IgD-negative memory B cell (primary cell): Measurements from ENCODE around the gene LRP8. TPM values are rescaled to one million over a fixed set of nuclear protein-coding genes. Genes with fewer than 3 reads are reported as not detected.

ENCODE experiments used
- H3K27ac Mint-ChIP-seq, 3 donors: one replicate each; pipeline ENCODE4 v1.8.0; 2020 to 2022; ENCODE audit warnings: mild to moderate bottlenecking in 3 of 3, mixed read lengths in 3 of 3, moderate library complexity in 1 of 3
- H3K27me3 Mint-ChIP-seq: one replicate; pipeline ENCODE4 v1.8.0; 2021; ENCODE audit warnings: mixed read lengths
- H3K36me3 Mint-ChIP-seq: one replicate; pipeline ENCODE4 v1.8.0; 2020; ENCODE audit warnings: mild to moderate bottlenecking, mixed read lengths
- H3K4me1 Mint-ChIP-seq, 3 donors: one replicate each; pipeline ENCODE4 v1.8.0; 2020 to 2022; ENCODE audit warnings: mixed read lengths in 3 of 3, mild to moderate bottlenecking in 1 of 3
- H3K4me3 Mint-ChIP-seq, 4 donors: one replicate each; pipeline ENCODE4 v1.8.0; 2020 to 2022; ENCODE audit warnings: mild to moderate bottlenecking in 4 of 4, mixed read lengths in 4 of 4, moderate library complexity in 3 of 4
- H3K9me3 Mint-ChIP-seq, 3 donors: one replicate each; pipeline ENCODE4 v1.8.0; 2020 to 2021; ENCODE audit warnings: mixed read lengths in 3 of 3, mild to moderate bottlenecking in 1 of 3
- polyA plus RNA-seq: library from polyadenylated mRNA; unstranded; fragments of 300-500 nt; fragmentation: Illumina TruSeq; gene quantifications from one replicate; pipeline ENCODE4 v1.2.3, GENCODE V29; 2021

LRP8 gene
- polyA plus RNA-seq, 1 donor from 2014 or later, result 0.95 TPM

GRCh38 chr1:53337499-53337898 lies 9.6 kb upstream of the LRP8 start:
- no peaks in the 10 kb centered on the region for H3K9me3 Mint-ChIP-seq
- H3K4me3 Mint-ChIP-seq, result no peak overlapping the region
- no peaks in the 10 kb centered on the region for H3K36me3 Mint-ChIP-seq
- no peaks in the 10 kb centered on the region for H3K27me3 Mint-ChIP-seq
- peaks cover 10 to 14% (median 10%) of the 10 kb centered on the region in 3 donors for H3K4me1 Mint-ChIP-seq
- no peak overlapping the region for H3K27ac Mint-ChIP-seq

GRCh38 chr1:53336146-53336545 lies 8.3 kb upstream of the LRP8 start:
- H3K4me1 Mint-ChIP-seq, result peaks cover 10 to 14% (median 11%) of the 10 kb centered on the region in 3 donors
- H3K4me3 Mint-ChIP-seq, result no peak overlapping the region
- no peaks in the 10 kb centered on the region for H3K36me3 Mint-ChIP-seq

GRCh38 chr1:53335661-53336060 lies 7.8 kb upstream of the LRP8 start:
- Mint-ChIP-seq H3K9me3 (no peaks in the 10 kb centered on the region), H3K4me1 (peaks cover 10 to 14% (median 11%) of the 10 kb centered on the region in 3 donors), H3K27me3 (no peaks in the 10 kb centered on the region), H3K4me3 (no peak overlapping the region), H3K36me3 (no peaks in the 10 kb centered on the region), H3K27ac (peak overlapping the region in 1 of 3 donors; percentile 74)

More at GRCh38 chr1:53336146-53336545, 8.3 kb upstream of the LRP8 start:
- Mint-ChIP-seq H3K27ac (no peak overlapping the region), H3K9me3 (no peaks in the 10 kb centered on the region), H3K27me3 (no peaks in the 10 kb centered on the region)

DNA sequence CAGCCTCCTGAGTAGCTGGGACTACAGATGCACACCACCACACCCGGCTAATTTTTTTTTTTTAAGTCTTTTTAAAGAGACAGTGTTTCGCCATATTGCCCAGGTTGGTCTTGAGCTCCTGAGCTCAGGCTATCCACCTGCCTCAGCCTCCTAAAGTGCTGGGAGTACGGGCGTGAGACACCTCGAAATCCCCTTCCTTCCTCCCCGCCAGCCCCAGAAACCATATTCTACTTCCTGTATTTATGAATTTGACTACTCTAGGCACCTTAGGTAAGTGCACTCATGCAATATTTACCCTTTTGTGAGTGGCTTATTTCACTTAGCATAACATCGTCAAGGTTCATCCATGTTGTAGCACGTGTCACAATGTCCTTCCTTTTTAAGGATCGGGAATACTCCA lies 6.9 kb upstream of the LRP8 start:
- H3K9me3 Mint-ChIP-seq, result no peaks in the 10 kb centered on the region
- no peaks in the 10 kb centered on the region for H3K27me3 Mint-ChIP-seq
- peak overlapping the region in 2 of 3 donors; percentile 19 to 57 for H3K27ac Mint-ChIP-seq
- peaks cover 11 to 14% (median 11%) of the 10 kb centered on the region in 3 donors for H3K4me1 Mint-ChIP-seq
- H3K4me3 Mint-ChIP-seq, result peak overlapping the region in 3 of 4 donors; percentile 38 to 87 (median 84)
- no peaks in the 10 kb centered on the region for H3K36me3 Mint-ChIP-seq

DNA sequence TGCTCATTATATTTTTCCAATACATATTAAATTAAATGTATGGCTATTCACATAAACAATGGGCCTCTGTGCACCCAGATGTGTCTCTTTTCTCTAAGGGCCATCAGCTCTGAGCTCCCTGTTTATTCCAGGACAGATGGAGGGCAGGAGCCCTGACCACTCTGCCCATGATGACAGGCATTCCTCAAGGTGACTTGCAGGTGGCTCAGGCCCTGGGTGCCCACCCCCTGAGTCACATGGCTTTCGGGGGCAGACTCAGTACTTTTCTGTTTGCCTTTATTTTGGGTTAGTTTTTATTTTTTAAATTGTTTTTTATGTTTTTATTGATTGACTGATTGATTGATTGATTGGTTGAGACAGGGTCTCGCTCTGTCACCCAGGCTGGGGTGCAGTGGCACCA lies 6.4 kb upstream of the LRP8 start:
- H3K27me3 Mint-ChIP-seq, result no peaks in the 10 kb centered on the region
- peaks cover 11 to 17% (median 14%) of the 10 kb centered on the region in 3 donors for H3K4me1 Mint-ChIP-seq
- H3K36me3 Mint-ChIP-seq, result no peaks in the 10 kb centered on the region
- H3K27ac Mint-ChIP-seq, result peak overlapping the region in 1 of 3 donors; percentile 57
- no peaks in the 10 kb centered on the region for H3K9me3 Mint-ChIP-seq
- peak overlapping the region in 2 of 4 donors; percentile 38 to 84 for H3K4me3 Mint-ChIP-seq

- peak overlapping the region in 1 of 4 donors; percentile 56 for H3K4me3 Mint-ChIP-seq
- H3K27ac Mint-ChIP-seq, result peak overlapping the region in 1 of 3 donors; percentile 2
Observed at GRCh38 chr1:53332833-53333232, 5.0 kb upstream of the LRP8 start.

DNA sequence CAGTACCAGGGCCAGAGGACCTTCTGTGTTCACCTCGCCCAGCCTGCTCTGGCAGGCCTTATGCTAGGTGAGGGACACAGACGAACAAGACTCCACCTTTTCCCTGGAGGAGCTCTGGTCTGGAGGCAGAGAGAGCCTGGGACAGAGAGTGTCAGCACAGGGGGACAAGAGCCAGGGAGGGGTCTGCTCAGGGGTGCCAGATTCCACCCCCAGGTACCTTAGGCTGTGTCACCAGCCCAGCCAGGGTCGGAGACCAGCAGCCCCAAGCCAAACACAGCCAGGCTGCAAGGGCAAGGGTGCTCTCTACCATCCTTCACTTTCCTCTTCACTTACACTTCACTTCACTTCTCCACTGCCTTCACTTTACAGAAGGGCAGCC lies 4.3 kb upstream of the LRP8 start:
- H3K27ac Mint-ChIP-seq, result peak overlapping the region in 1 of 3 donors; percentile 2
- H3K27me3 Mint-ChIP-seq, result no peaks in the 10 kb centered on the region
- peaks cover 13 to 18% (median 14%) of the 10 kb centered on the region in 3 donors for H3K4me1 Mint-ChIP-seq
- H3K4me3 Mint-ChIP-seq, result peak overlapping the region in 1 of 4 donors; percentile 95
- no peaks in the 10 kb centered on the region for H3K9me3 Mint-ChIP-seq
- no peaks in the 10 kb centered on the region for H3K36me3 Mint-ChIP-seq

More at GRCh38 chr1:53332833-53333232, 5.0 kb upstream of the LRP8 start:
- no peaks in the 10 kb centered on the region for H3K9me3 Mint-ChIP-seq
- H3K27me3 Mint-ChIP-seq, result no peaks in the 10 kb centered on the region
- H3K36me3 Mint-ChIP-seq, result no peaks in the 10 kb centered on the region
- H3K4me1 Mint-ChIP-seq, result peaks cover 13 to 18% (median 14%) of the 10 kb centered on the region in 3 donors

- Mint-ChIP-seq H3K36me3 (no peaks in the 10 kb centered on the region), H3K4me1 (peaks cover 13 to 18% (median 14%) of the 10 kb centered on the region in 3 donors), H3K4me3 (peak overlapping the region in 1 of 4 donors; percentile 95), H3K27me3 (no peaks in the 10 kb centered on the region), H3K27ac (no peak overlapping the region), H3K9me3 (no peaks in the 10 kb centered on the region)
Observed at GRCh38 chr1:53331446-53332185, 3.7 kb upstream of the LRP8 start.

- H3K4me3 Mint-ChIP-seq, result peak overlapping the region in 2 of 4 donors; percentile 13 to 95
- no peaks in the 10 kb centered on the region for H3K36me3 Mint-ChIP-seq
- H3K9me3 Mint-ChIP-seq, result no peaks in the 10 kb centered on the region
- H3K27me3 Mint-ChIP-seq, result no peaks in the 10 kb centered on the region
- peaks cover 16 to 21% (median 16%) of the 10 kb centered on the region in 3 donors for H3K4me1 Mint-ChIP-seq
- H3K27ac Mint-ChIP-seq, result no peak overlapping the region
Observed at GRCh38 chr1:53330819-53331218, 2.9 kb upstream of the LRP8 start.

- Mint-ChIP-seq H3K9me3 (no peaks in the 10 kb centered on the region), H3K27me3 (no peaks in the 10 kb centered on the region), H3K27ac (peak overlapping the region in 2 of 3 donors; percentile 59 to 86), H3K36me3 (no peaks in the 10 kb centered on the region), H3K4me1 (peaks cover 7 to 11% (median 11%) of the 10 kb centered on the region in 3 donors), H3K4me3 (peak overlapping the region; percentile 90 to 98 (median 96))
Observed at GRCh38 chr1:53328541-53329499, 950 bp upstream of the LRP8 start.

GRCh38 chr1:53327182-53327913 lies 522 bp downstream of the LRP8 start:
- Mint-ChIP-seq H3K27ac (peak overlapping the region; percentile 67 to 91 (median 88)), H3K4me1 (peaks cover 7 to 14% (median 10%) of the 10 kb centered on the region in 3 donors), H3K4me3 (peak overlapping the region; percentile 93 to 98 (median 98)), H3K36me3 (no peaks in the 10 kb centered on the region), H3K9me3 (no peaks in the 10 kb centered on the region), H3K27me3 (no peaks in the 10 kb centered on the region)

DNA sequence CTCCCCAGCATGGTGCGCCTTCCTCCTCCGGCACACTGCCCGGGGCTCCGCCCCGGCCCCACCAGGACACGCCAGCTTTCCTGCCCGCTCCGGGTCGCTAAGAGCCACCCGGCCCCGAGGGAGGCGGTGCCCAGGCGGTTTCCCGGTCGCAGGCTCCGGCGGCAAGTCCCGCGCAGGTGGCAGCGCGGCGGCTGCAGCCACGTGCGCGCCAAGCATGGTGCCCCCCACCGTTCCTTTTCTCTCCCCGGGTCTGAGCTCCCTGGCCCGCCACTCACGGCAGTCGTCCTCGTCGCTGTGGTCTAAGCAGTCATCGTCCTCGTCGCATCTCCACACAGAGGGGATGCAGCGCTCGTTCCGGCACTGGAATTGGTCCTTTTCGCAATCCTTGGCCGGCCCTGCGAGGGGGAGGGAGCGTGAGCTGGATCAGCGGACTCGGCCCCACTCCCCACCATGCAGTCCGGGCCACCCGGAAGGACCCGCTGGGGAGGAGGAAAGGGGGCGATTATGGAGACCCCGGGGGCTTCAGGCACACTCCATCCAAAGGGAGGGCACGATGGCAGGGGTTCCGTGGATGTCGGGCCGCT lies 1.2 kb downstream of the LRP8 start:
- Mint-ChIP-seq H3K36me3 (no peaks in the 10 kb centered on the region), H3K27me3 (no peaks in the 10 kb centered on the region), H3K4me1 (peaks cover 7 to 14% (median 9%) of the 10 kb centered on the region in 3 donors), H3K4me3 (peak overlapping the region; percentile 93 to 98 (median 98)), H3K27ac (peak overlapping the region; percentile 67 to 91 (median 88)), H3K9me3 (no peaks in the 10 kb centered on the region)

DNA sequence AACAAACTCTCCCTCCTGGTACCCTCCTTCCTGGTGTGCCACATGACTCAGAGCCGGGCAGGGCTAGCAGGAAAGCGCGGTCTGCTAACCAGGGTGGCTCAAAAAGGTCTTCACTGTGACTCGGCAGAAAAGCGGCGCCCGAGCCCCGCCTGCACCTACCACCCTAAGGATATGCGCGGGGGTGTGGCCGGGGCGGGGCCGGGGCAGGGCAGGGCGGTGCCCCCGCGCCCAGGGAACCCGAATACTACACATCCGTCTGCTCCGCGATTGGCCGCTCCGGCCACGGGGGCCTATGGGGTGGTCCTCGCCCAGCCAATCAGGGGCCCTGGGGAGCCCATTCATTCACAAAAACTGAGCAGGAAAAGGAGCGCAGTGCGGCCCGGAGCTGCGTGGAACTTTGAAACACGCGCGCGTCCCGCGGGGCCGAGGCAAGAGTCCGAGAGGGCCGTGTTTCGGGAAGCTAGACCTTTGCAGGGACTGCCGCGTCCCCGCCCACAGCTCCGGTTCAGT lies 1.7 kb downstream of the LRP8 start:
- H3K27ac Mint-ChIP-seq, result peak overlapping the region; percentile 80 to 91 (median 87)
- H3K4me3 Mint-ChIP-seq, result peak overlapping the region; percentile 93 to 98 (median 98)
- no peaks in the 10 kb centered on the region for H3K36me3 Mint-ChIP-seq
- no peaks in the 10 kb centered on the region for H3K9me3 Mint-ChIP-seq
- H3K4me1 Mint-ChIP-seq, result peaks cover 7 to 14% (median 9%) of the 10 kb centered on the region in 3 donors
- H3K27me3 Mint-ChIP-seq, result no peaks in the 10 kb centered on the region
